Transverse colon (tissue), 4 donors: ENCODE data around the gene OSBPL2. TPM values are rescaled to one million over a fixed set of nuclear protein-coding genes. Genes with fewer than 3 reads are reported as not detected.

Experiments
- DNase-seq: peaks from one replicate; pipeline ENCODE4 v3.0.0-alpha.2; 2019
- H3K27ac ChIP-seq, 4 donors: fragments of 200-600 bp; sonication (generic); 2 replicates each; pipeline ENCODE4 v1.5.1; 2016 to 2018; ENCODE audit warnings: inconsistent platforms in 4 of 4
- H3K27me3 ChIP-seq: fragments of 200-600 bp; sonication (generic); 2 replicates; pipeline ENCODE4 v1.5.1; 2017; ENCODE audit warnings: inconsistent platforms
- H3K36me3 ChIP-seq, 4 donors: fragments of 200-600 bp; sonication (generic); 2 replicates each; pipeline ENCODE4 v1.5.1; 2017 to 2019; ENCODE audit warnings: inconsistent platforms in 4 of 4
- H3K4me1 ChIP-seq, 4 donors: fragments of 200-600 bp; sonication (generic); 2 replicates each; pipeline ENCODE4 v1.5.1; 2017 to 2020; ENCODE audit warnings: inconsistent platforms in 4 of 4
- H3K4me3 ChIP-seq, 4 donors: fragments of 200-600 bp; sonication (generic); 1 replicate in 1 of 4; 2 replicates in 3 of 4; pipeline versions ENCODE4 v1.5.1 to v1.6.1; 2017 to 2019; ENCODE audit warnings: inconsistent platforms in 4 of 4
- H3K9me3 ChIP-seq, 2 donors: fragments of 200-600 bp; sonication (generic); 2 replicates each; pipeline ENCODE4 v1.5.1; 2017 to 2019; ENCODE audit warnings: inconsistent platforms in 2 of 2
- CTCF ChIP-seq, 5 experiments: fragments of 200-600 bp in 3 of 5; fragments of 450-650 bp in 2 of 5; sonication (generic) in 3 of 5; IDR thresholded peaks; 1 replicate in 2 of 5; 2 replicates in 3 of 5; pipeline ENCODE4 v1.5.1; 2016 to 2017; ENCODE audit warnings: antibody characterized with exemption in 5 of 5, inconsistent platforms in 3 of 5, mild to moderate bottlenecking in 2 of 5, moderate library complexity in 1 of 5
- EP300 ChIP-seq: sonication (generic); formaldehyde crosslinking; IDR thresholded peaks from one replicate; pipeline ENCODE4 v1.6.1; 2017; ENCODE audit warnings: antibody characterized with exemption, low read depth
- POLR2A ChIP-seq: fragments of 450-650 bp; IDR thresholded peaks from one replicate; pipeline ENCODE4 v1.6.1; 2016; ENCODE audit warnings: antibody characterized with exemption, mild to moderate bottlenecking, moderate library complexity
- POLR2AphosphoS5 ChIP-seq, 3 donors: sonication (generic); formaldehyde crosslinking; IDR thresholded peaks; one replicate each; pipeline ENCODE4 v1.6.1; 2016; ENCODE audit warnings: antibody characterized with exemption in 3 of 3
- WGBS, 2 donors: methylation state at CpG; one replicate each; pipeline ENCODE4 v1.1.5; 2018; ENCODE audit warnings: low coverage in 1 of 2; 5-methylcytosine and 5-hydroxymethylcytosine counted together
- in situ Hi-C, 4 donors: fragments of 200-750 bp; cut with MboI; loops; one replicate each; pipeline versions ENCODE4 v1.15.0 to v1.15.1; 2017; ENCODE audit warnings: low sequenced_read_pairs in 3 of 4, low pct_ligation_motif_present in 1 of 4, low pct_unique_long_range_greater_than_20kb in 1 of 4
- intact Hi-C: fragments of 100-400 bp; cut with DNase I; formaldehyde crosslinking; loops from one replicate; pipeline ENCODE4 v1.15.1; 2023; ENCODE audit warnings: low total_unique reads
- total RNA-seq, 4 donors: library from RNA; depleted of rRNA; stranded (reverse); fragments of >200 nt; gene quantifications; one replicate each; pipeline ENCODE4 v1.1.0, GENCODE V29; 2016

Gene OSBPL2
- total RNA-seq, 4 donors from 2014 or later: 36.2 to 101 (median 73.3) TPM

GRCh38 chr20:62239278-62239879 is 1.1 kb downstream of the OSBPL2 start:
- Histone ChIP-seq H3K4me1 (peaks cover 20 to 49% (median 31%) of the 10 kb centered on the region in 4 donors), H3K4me3 (peak overlapping the region; percentile 88 to 98 (median 93)), H3K9me3 (no peaks in the 10 kb centered on the region), H3K27ac (peak overlapping the region; percentile 87 to 98 (median 94)), H3K36me3 (no peaks in the 10 kb centered on the region), H3K27me3 (no peaks in the 10 kb centered on the region)
- TF ChIP-seq POLR2A (no peak), CTCF (IDR thresholded peaks at IDR 0.05) (no peak), POLR2AphosphoS5 (IDR thresholded peaks at IDR 0.05) (no peak), EP300 (no peak)
- 30% methylated on average over 23 of the region's 23 CpGs; no CpG with 5 or more reads in 1 of the 2 donors for WGBS, 2 donors
- in situ Hi-C loops: no loop called here
- DNase-seq: peak; percentile 25
- intact Hi-C loops: loop anchor here (10.0 kb wide), 1 partner anchor 55 kb away; the partner anchor contains the start of gene MTG2

GRCh38 chr20:62240020-62240685 is 1.8 kb downstream of the OSBPL2 start:
- Histone ChIP-seq H3K27ac (peak overlapping the region in 3 of 4 donors; percentile 91 to 98 (median 96)), H3K36me3 (no peaks in the 10 kb centered on the region), H3K27me3 (no peaks in the 10 kb centered on the region), H3K9me3 (no peaks in the 10 kb centered on the region), H3K4me3 (peak overlapping the region in 1 of 4 donors; percentile 94), H3K4me1 (peaks cover 20 to 57% (median 31%) of the 10 kb centered on the region in 4 donors)
- WGBS, 2 donors: 84 to 89% methylated on average over 6 to 13 of the region's 13 CpGs
- TF ChIP-seq POLR2A (no peak), EP300 (no peak), CTCF (IDR thresholded peaks at IDR 0.05) (no peak), POLR2AphosphoS5 (IDR thresholded peaks at IDR 0.05) (no peak)
- intact Hi-C loops: loop anchor here (10.0 kb wide), 1 partner anchor 475 kb away; no protein-coding TSS in a partner anchor
- in situ Hi-C loops: no loop called here
- no peak for DNase-seq

- in situ Hi-C loops: no loop called here
- peak; percentile 77 for DNase-seq
- H3K4me1 ChIP-seq: peaks cover 20 to 57% (median 31%) of the 10 kb centered on the region in 4 donors
- 20 to 51% methylated on average over 1 to 10 of the region's 10 CpGs for WGBS, 2 donors
- peak overlapping the region; percentile 69 to 96 (median 78) for H3K27ac ChIP-seq
- TF ChIP-seq EP300: no peak
- peak in 2 of 3 donors; percentile 59 to 81 for TF ChIP-seq POLR2AphosphoS5 (IDR thresholded peaks at IDR 0.05)
- TF ChIP-seq CTCF (IDR thresholded peaks at IDR 0.05): no peak
- peak; percentile 57 for TF ChIP-seq POLR2A
- intact Hi-C loops: loop anchor here (10.0 kb wide), 1 partner anchor 477 kb away; no protein-coding TSS in a partner anchor
- no peaks in the 10 kb centered on the region for H3K36me3 ChIP-seq
- H3K9me3 ChIP-seq: no peaks in the 10 kb centered on the region
- no peaks in the 10 kb centered on the region for H3K27me3 ChIP-seq
- no peak overlapping the region for H3K4me3 ChIP-seq
These were observed 3.2 kb downstream of the OSBPL2 start for GRCh38 chr20:62241506-62241905.

GRCh38 chr20:62242176-62242575 is 3.9 kb downstream of the OSBPL2 start:
- Histone ChIP-seq H3K27me3 (no peaks in the 10 kb centered on the region), H3K4me1 (peaks cover 20 to 57% (median 31%) of the 10 kb centered on the region in 4 donors), H3K27ac (peak overlapping the region; percentile 69 to 96 (median 78)), H3K36me3 (no peaks in the 10 kb centered on the region), H3K4me3 (no peak overlapping the region), H3K9me3 (no peaks in the 10 kb centered on the region)
- 76 to 82% methylated on average over 4 to 6 of the region's 6 CpGs for WGBS, 2 donors
- in situ Hi-C loops: no loop called here
- no peak for TF ChIP-seq CTCF (IDR thresholded peaks at IDR 0.05)
- intact Hi-C loops: loop anchor here (10.0 kb wide), 1 partner anchor 477 kb away; no protein-coding TSS in a partner anchor
- no peak for DNase-seq
